Spleen (tissue), 7 donors: Measurements from ENCODE around the gene RBBP8NL.

Experiments used
- CTCF ChIP-seq, 11 experiments: fragments of 200-600 bp in 7 of 11; fragments of 450-650 bp in 4 of 11; sonication (generic) in 4 of 11; IDR thresholded peaks in 8 of 11; conservative IDR thresholded peaks in 3 of 11; 1 replicate in 7 of 11; 2 replicates in 4 of 11; pipeline versions ENCODE4 v1.4.0 to v1.8.0; 2016 to 2021; ENCODE audit warnings: antibody characterized with exemption in 11 of 11, inconsistent platforms in 4 of 11, mild to moderate bottlenecking in 1 of 11
- POLR2A ChIP-seq, 3 donors: fragments of 450-650 bp; IDR thresholded peaks; one replicate each; pipeline ENCODE4 v1.5.1; 2017; ENCODE audit warnings: antibody characterized with exemption in 3 of 3, mild to moderate bottlenecking in 1 of 3
- POLR2AphosphoS5 ChIP-seq, 3 donors: sonication (generic); formaldehyde crosslinking; IDR thresholded peaks; one replicate each; pipeline ENCODE4 v1.5.1; 2017; ENCODE audit warnings: antibody characterized with exemption in 3 of 3
- donor health status: DM: no; HTN: no; CAD: no; lungs with moderate emphysema.
- donor health status: DM: no; HTN: no; CAD: no.
- donor health status: DM: no; HTN: no; CAD: no.

GRCh38 chr20:62408055-62408454 is 19.3 kb downstream of the RBBP8NL start:
- TF ChIP-seq CTCF (IDR thresholded peaks at IDR 0.05 in 8 of 11, conservative IDR thresholded peaks at IDR 0.05 in 3 of 11) (no peak), POLR2A (IDR thresholded peaks at IDR 0.05) (no peak), POLR2AphosphoS5 (IDR thresholded peaks at IDR 0.05) (no peak)
